GM13976 (cell line): ENCODE results near the gene CRTC1.

ENCODE experiments used
- DNase-seq: peaks from one replicate; pipeline ENCODE4 v3.0.0; 2012; ENCODE audit warnings: low spot score
- in situ Hi-C: fragments of 300-500 bp; cut with MboI; formaldehyde crosslinking; loops from one replicate; pipeline ENCODE4 v1.12.0; 2022; ENCODE audit warnings: low sequenced_read_pairs, mixed read lengths, inconsistent platforms; ENCODE audit not compliant: unreplicated experiment
- TF ChIP-seq, protein P1 (sequence below): IDR thresholded peaks from 2 replicates; pipeline ENCODE4 v1.5.1; 2012; ENCODE audit warnings: borderline replicate concordance, mild to moderate bottlenecking; ENCODE audit not compliant: insufficient read depth; ENCODE audit errors: extremely low read depth, missing control alignments, control extremely low read depth

The CRTC1 gene

DNA sequence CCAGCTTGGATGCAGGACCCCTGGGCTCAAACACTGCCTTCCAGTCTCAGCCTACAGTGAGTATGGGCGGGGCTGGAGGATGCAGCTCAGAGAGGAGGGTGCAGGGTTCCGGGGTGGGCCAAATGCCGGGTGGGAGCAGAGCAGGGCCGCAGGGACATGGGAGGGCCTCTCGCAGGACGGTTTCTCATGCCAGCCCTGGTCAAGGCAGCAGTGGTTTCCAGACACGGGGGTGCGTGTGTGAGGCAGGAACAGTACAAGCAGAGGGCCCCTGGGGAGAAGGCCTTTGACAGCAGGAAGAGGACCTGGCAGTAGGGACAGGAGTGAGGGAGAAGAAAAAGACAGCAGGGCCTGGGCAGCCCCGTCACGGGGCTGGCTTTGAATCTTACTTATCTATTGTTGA lies 34.1 kb downstream of the CRTC1 start:
- in situ Hi-C loops: no loop called here
- no peak for DNase-seq
- TF ChIP-seq, protein P1, sequence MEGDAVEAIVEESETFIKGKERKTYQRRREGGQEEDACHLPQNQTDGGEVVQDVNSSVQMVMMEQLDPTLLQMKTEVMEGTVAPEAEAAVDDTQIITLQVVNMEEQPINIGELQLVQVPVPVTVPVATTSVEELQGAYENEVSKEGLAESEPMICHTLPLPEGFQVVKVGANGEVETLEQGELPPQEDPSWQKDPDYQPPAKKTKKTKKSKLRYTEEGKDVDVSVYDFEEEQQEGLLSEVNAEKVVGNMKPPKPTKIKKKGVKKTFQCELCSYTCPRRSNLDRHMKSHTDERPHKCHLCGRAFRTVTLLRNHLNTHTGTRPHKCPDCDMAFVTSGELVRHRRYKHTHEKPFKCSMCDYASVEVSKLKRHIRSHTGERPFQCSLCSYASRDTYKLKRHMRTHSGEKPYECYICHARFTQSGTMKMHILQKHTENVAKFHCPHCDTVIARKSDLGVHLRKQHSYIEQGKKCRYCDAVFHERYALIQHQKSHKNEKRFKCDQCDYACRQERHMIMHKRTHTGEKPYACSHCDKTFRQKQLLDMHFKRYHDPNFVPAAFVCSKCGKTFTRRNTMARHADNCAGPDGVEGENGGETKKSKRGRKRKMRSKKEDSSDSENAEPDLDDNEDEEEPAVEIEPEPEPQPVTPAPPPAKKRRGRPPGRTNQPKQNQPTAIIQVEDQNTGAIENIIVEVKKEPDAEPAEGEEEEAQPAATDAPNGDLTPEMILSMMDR: no peak

DNA sequence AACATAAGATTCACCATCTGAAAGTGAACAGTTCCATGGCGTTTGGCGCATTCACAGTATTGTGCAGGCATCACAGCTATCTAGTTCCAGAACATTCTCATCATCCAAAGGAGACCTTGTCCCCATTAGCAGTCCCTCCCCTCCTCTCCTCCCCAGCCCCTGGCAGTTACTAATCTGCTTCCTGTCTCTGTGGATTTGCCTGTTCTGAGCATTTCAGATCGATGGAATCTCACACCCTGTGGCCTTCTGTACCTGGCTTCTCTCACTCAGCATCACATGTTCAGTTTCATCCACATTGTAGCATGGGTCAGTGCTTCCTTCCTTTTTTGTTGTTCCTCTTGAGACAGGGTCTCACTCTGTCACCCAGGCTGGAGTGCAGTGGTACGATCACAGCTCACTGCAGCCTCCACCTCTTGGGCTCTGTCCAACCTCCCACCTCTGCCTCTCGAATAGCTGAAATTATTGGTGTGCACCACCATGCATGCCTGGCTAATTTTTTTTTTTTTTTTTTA lies 34.6 kb downstream of the CRTC1 start:
- in situ Hi-C loops: no loop called here
- DNase-seq: no peak
- TF ChIP-seq, protein P1: no peak

DNA sequence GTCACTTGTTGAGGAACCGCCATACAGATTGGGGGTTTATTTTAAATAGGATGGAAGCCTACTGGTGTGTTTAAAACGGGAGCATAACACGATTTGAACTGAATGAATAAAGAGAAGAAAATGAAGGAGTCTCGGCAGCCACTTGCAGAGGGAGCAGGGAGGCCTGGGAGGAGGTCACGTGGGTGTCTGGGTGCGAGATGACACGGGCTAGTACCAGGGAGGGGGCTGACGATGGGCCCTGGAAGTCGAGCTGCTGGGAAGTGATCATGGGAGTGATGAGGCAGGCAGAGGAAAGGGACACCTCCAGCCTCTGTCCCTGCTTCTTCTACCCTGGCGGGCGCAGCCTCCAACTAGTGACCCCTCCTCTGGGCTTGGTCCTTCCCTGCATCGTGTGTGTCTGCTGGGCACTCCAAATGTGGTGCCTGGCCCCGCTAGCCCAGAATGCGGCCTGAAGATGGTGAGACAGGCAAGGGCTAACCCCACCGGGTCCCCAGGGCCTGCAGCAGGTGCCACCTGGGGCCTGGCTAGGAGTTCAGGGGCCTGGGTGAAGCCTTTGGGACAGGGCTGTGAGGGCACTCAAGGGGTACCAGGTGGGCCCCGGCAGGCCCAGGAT lies 35.5 kb downstream of the CRTC1 start:
- in situ Hi-C loops: no loop called here
- no peak for DNase-seq
- TF ChIP-seq, protein P1: no peak

DNA sequence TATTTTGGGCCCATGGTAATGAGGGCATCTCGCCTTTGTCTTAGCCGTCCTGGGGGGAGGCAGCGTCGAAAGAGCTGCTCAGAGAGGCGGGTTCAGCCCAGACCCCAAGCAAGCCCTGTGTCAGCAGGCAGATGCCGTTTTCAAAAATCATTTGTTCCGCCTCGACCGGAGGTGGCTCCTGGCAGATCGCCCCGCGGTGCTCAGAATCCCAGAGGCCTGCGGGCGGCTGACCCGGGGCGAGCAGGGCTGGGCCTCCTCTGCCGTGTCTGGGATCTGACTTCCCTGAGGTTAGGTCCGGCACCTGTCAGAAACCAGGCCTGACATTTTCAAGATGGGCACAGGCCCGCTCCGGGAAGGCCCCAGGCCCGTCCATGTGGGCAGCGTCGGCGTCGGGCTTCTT lies 36.1 kb downstream of the CRTC1 start:
- TF ChIP-seq, protein P1: no peak
- in situ Hi-C loops: no loop called here
- no peak for DNase-seq

DNA sequence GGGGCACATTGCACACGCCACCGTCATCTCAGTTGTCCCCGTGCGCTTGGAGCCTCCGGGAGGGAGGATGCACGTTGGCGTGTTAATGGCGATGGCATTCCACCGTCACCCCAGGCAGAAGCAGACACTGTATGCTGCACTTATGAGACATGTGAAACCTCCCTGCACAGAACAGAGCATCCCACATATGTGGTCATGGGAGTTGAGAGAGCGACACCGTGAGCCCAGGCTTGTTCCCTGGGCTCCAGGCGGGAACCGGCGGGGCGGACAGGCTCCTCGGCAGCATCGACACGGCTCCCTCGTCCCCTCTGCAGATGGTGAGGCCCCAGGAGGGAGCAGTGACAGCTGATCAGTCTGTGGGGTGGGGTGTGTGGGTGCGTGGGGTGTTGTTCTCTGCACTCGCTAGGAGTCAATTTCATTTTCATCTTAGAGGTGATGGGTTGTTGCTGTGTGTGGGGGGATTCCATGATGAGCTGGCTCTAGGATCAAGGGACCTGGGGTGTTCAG lies 40.4 kb downstream of the CRTC1 start:
- in situ Hi-C loops: no loop called here
- TF ChIP-seq, protein P1: no peak

DNA sequence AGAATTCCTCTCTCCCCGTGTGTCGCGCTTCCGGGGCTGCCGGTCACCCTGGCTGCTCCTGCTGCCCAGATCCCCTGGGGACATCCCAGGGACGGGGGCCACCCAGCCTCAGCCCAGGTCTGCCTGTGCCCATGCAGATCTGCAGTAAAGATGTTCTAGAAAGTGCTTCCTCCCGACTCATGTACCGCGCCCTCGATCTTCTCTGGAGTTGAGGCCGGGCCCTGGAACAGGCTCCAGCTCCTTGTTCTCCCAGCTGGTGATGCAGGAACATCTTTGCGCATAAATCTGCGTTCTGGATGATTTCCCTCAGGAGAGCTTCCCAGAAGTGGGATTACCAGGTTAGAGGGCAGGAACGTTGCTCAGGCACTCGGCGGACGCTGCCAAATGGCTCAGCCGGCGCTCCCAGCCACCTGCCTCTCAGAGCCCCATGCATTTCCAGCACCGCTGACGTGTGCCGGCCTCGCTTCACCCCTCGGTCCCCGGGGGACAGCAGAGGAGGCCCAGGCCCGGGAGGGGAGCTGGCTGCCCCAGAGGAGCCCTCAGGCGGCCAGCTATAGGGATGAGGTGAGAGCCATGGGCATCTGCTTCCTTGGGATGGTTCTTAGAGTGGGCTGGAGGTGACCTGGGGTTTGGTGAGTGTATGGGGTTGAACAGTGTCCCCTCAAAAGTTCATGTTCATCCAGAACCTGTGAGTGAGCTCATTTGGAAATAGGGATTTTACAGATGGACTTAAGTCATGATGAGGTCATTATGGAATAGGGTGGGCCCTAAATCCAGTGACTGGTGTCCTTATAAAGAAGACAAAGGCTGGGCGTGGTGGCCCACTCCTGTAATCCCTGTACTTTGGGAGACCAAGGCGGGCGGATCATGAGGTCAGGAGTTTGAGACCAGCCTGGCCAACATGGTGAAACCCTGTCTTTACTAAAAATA lies 42.6 kb downstream of the CRTC1 start:
- DNase-seq: no peak
- TF ChIP-seq, protein P1: no peak
- in situ Hi-C loops: no loop called here

More for the DNA sequence above, 40.4 kb downstream of the CRTC1 start:
- no peak for DNase-seq
